Kidney (tissue), 14 donors: Measurements from ENCODE around the gene LDLRAD4. TPM values are rescaled to one million over a fixed set of nuclear protein-coding genes. Genes with fewer than 3 reads are reported as not detected.

Experiments
- DNase-seq, 5 donors: peaks; one replicate each; pipeline ENCODE4 v3.0.0-alpha.2; 2013 to 2020
- FAIRE-seq: peaks from 2 replicates; lab custom pipeline; 2012; peaks lifted over from hg19 to GRCh38; lab: Jason Lieb, UNC
- H3K27ac ChIP-seq, 2 donors: one replicate each; pipeline ENCODE4 v1.7.0; 2013; ENCODE audit warnings: low read depth in 2 of 2, low read length in 2 of 2, inconsistent platforms in 1 of 2
- H3K27me3 ChIP-seq: one replicate; pipeline ENCODE4 v1.7.1; 2013; ENCODE audit warnings: low read length, inconsistent platforms; ENCODE audit not compliant: control insufficient read depth, insufficient read depth
- H3K36me3 ChIP-seq, 3 donors: one replicate each; pipeline versions ENCODE4 v1.7.0 to v1.7.1; 2013; ENCODE audit warnings: low read length in 3 of 3, control low read depth in 1 of 3, inconsistent platforms in 1 of 3; ENCODE audit not compliant: insufficient read depth in 3 of 3, control insufficient read depth in 2 of 3
- H3K4me1 ChIP-seq, 3 donors: one replicate each; pipeline versions ENCODE4 v1.7.0 to v1.7.1; 2013; ENCODE audit warnings: low read length in 3 of 3, inconsistent platforms in 1 of 3, low read depth in 1 of 3; ENCODE audit not compliant: control insufficient read depth in 2 of 3, insufficient read depth in 2 of 3
- H3K4me3 ChIP-seq, 3 donors: one replicate each; pipeline versions ENCODE4 v1.7.0 to v1.8.1; 2013; ENCODE audit warnings: low read length in 3 of 3, control low read depth in 1 of 3, inconsistent platforms in 1 of 3
- H3K9ac ChIP-seq, 3 donors: one replicate each; pipeline versions ENCODE4 v1.7.0 to v1.7.1; 2013; ENCODE audit warnings: low read length in 3 of 3, control low read depth in 1 of 3, inconsistent platforms in 1 of 3
- H3K9me3 ChIP-seq, 3 donors: one replicate each; pipeline versions ENCODE4 v1.7.0 to v1.7.1; 2013; ENCODE audit warnings: low read length in 3 of 3, control low read depth in 1 of 3, inconsistent platforms in 1 of 3; ENCODE audit not compliant: control insufficient read depth in 2 of 3, insufficient read depth in 1 of 3
- intact Hi-C: fragments of 100-400 bp; cut with DNase I; formaldehyde crosslinking; loops from one replicate; pipeline ENCODE4 v1.11.1; 2022
- polyA plus RNA-seq: library from polyadenylated mRNA; stranded (reverse); fragments of 350-450 nt; fragmentation: Illumina TruSeq; extraction: RNeasy Lipid Tissue Mini Kit (QIAGEN cat#74804); gene quantifications from one replicate; pipeline ENCODE4 v1.2.3, GENCODE V29; 2014; ENCODE audit warnings: low read depth, low replicate concordance; ENCODE audit not compliant: insufficient read depth
- total RNA-seq: library from RNA; stranded (reverse); fragmentation: NEBNext Ultra II Directional; extraction: Animal tissue kit (Norgen Biotek cat#: 25700); gene quantifications from one replicate; pipeline ENCODE4 v1.2.1, GENCODE V29; 2021
- TF ChIP-seq, protein P1 (sequence below): IDR thresholded peaks from 3 replicates; pipeline ENCODE4 v1.5.1; 2012; ENCODE audit warnings: mild to moderate bottlenecking, moderate library complexity, borderline replicate concordance; ENCODE audit not compliant: insufficient read depth; ENCODE audit errors: extremely low read depth
- donor health status: control.
- donor health status: control.
- donor health status: control.
- donor health status: control.
- donor health status: control.
- donor health status: DM: yes; HTN: yes; CAD: no.
- donor health status: Normal renal cell carcinoma (clear cell type).

LDLRAD4 gene
- total and polyA plus RNA-seq, 2 donors from 2014 or later = 2.3 to 42.3 TPM

DNA sequence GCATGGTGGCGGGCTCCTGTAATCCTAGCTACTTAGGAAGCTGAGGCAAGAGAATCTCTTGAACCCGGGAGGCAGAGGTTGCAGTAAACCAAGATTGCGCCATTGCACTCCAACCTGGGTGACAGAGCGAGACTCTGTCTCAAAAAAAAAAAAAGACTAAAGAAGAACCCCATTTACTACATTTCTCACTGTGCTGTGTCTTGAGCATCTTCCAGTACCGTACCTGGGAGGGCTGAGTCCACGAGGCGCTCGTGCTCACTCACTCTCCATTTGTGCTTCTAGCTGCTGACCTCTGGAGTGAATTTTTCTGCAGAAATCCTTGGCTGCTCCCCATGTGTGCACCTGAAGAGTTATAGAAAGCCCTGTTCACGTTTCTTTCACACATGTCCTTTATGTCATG lies 204.8 kb downstream of the LDLRAD4 start:
- Histone ChIP-seq H3K9me3 (no peaks in the 10 kb centered on the region), H3K27me3 (no peaks in the 10 kb centered on the region), H3K27ac (no peak overlapping the region), H3K4me3 (no peak overlapping the region), H3K4me1 (peaks cover 0 to 3% (median 0%) of the 10 kb centered on the region in 3 donors), H3K36me3 (no peaks in the 10 kb centered on the region), H3K9ac (no peak overlapping the region)
- FAIRE-seq (no peak), DNase-seq (no peak)
- intact Hi-C loops = no loop called here
- TF ChIP-seq, protein P1, sequence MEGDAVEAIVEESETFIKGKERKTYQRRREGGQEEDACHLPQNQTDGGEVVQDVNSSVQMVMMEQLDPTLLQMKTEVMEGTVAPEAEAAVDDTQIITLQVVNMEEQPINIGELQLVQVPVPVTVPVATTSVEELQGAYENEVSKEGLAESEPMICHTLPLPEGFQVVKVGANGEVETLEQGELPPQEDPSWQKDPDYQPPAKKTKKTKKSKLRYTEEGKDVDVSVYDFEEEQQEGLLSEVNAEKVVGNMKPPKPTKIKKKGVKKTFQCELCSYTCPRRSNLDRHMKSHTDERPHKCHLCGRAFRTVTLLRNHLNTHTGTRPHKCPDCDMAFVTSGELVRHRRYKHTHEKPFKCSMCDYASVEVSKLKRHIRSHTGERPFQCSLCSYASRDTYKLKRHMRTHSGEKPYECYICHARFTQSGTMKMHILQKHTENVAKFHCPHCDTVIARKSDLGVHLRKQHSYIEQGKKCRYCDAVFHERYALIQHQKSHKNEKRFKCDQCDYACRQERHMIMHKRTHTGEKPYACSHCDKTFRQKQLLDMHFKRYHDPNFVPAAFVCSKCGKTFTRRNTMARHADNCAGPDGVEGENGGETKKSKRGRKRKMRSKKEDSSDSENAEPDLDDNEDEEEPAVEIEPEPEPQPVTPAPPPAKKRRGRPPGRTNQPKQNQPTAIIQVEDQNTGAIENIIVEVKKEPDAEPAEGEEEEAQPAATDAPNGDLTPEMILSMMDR = no peak

DNA sequence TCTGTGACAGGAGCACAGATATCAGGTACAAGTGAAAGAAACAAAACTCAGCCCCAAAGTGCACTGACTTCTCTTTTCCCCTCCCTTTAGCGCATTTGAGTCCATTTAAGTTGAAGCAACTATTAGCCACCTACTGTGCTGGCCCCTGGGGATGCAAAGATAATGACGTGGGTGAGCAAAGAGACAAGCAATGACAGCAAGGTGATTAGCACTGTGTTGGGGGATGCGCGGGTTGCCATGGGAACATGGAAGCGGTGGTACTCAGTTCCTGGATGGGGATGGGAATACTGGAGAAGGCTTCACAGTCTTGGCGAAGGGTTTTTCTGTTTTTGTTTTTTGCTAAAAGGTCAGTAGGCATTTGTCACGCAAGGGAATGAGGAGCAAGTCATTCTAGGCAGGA lies 205.8 kb downstream of the LDLRAD4 start:
- Histone ChIP-seq H3K4me3 (no peak overlapping the region), H3K9ac (no peak overlapping the region), H3K4me1 (peaks cover 0 to 3% (median 0%) of the 10 kb centered on the region in 3 donors), H3K36me3 (no peaks in the 10 kb centered on the region), H3K9me3 (no peaks in the 10 kb centered on the region), H3K27me3 (no peaks in the 10 kb centered on the region), H3K27ac (no peak overlapping the region)
- intact Hi-C loops = no loop called here
- TF ChIP-seq, protein P1 = no peak
- DNase-seq (no peak), FAIRE-seq (no peak)

DNA sequence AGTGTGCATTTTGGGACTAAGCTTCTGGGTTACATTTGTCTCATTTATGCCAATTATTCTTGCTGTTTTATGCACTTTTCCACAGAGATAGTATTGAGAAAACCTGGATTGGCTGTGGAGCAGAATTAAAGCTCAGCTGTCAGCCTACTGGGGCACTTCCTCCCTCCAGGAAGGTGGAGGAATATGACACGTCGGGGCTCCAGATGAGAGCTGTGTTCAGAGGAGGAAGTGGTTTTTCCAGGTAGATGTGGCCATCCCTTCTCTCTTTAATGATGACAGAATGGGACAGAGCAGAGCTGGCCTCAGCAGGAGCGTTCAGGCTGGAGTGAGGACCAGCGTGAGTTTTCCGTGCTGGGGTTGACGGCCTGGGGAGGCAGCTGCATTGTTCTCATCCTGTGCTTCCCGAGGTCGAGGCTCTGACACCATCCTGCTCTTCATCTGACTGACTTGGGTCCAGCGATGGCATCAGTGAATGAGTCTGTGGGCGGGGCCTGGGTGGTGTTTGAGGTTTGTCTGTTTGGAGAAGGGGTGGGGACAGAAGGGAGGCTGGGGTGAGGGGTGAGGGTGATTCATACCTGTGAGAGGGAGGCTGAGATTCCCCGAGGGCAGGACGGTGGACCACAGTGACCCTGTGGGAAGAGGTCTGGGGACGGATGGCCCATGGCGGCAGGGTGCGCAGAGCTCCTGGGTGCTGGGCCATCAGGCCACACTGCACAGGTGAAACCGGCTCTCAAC lies 207.0 kb downstream of the LDLRAD4 start:
- H3K27ac ChIP-seq = no peak overlapping the region
- H3K27me3 ChIP-seq = no peaks in the 10 kb centered on the region
- no peak for FAIRE-seq
- no peaks in the 10 kb centered on the region for H3K9me3 ChIP-seq
- H3K9ac ChIP-seq = no peak overlapping the region
- H3K4me3 ChIP-seq = no peak overlapping the region
- DNase-seq = no peak
- TF ChIP-seq, protein P1 = no peak
- peaks cover 0 to 3% (median 0%) of the 10 kb centered on the region in 3 donors for H3K4me1 ChIP-seq
- no peaks in the 10 kb centered on the region for H3K36me3 ChIP-seq
- intact Hi-C loops = no loop called here
